SH-SY5Y (cell line): ENCODE results near the gene SH3TC1.

Experiments
- GATA2 ChIP-seq: IDR thresholded peaks from 2 replicates; pipeline ENCODE4 v1.6.1; 2011; ENCODE audit warnings: mild to moderate bottlenecking, low read depth, low read length
- GATA3 ChIP-seq: IDR thresholded peaks from 2 replicates; pipeline ENCODE4 v1.6.1; 2011; ENCODE audit warnings: low read depth, mild to moderate bottlenecking, low read length, moderate library complexity

SH3TC1 gene

GRCh38 chr4:8272472-8273428 is 73.7 kb downstream of the SH3TC1 start:
- no peak for TF ChIP-seq GATA2
- no peak for TF ChIP-seq GATA3

DNA sequence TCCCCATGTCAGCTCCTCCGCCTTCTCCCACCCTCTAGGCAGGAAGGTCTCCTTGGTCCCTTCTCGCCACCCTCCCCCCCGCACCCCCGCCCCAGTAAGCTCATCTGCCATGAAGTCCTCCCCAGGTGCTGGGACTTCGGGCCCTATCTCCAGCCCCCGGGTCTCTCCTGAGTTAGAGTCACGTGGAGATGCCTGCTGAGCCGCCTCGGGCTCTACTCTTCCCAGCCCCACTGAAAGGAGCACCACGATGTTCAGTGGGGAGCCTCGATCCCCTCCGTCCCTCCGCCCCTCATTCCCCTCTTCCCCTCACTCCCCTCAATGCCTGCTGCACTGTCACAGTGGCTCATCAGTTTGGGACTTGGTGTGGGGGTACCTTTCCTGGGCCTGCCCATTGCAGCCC is 74.4 kb downstream of the SH3TC1 start:
- no peak for TF ChIP-seq GATA3
- no peak for TF ChIP-seq GATA2

- TF ChIP-seq GATA2 (no peak), GATA3 (no peak)
Measured at GRCh38 chr4:8274066-8274652, 75.1 kb downstream of the SH3TC1 start.

- TF ChIP-seq GATA2 = no peak
- TF ChIP-seq GATA3 = no peak
Measured at GRCh38 chr4:8274765-8275547, 75.9 kb downstream of the SH3TC1 start.

DNA sequence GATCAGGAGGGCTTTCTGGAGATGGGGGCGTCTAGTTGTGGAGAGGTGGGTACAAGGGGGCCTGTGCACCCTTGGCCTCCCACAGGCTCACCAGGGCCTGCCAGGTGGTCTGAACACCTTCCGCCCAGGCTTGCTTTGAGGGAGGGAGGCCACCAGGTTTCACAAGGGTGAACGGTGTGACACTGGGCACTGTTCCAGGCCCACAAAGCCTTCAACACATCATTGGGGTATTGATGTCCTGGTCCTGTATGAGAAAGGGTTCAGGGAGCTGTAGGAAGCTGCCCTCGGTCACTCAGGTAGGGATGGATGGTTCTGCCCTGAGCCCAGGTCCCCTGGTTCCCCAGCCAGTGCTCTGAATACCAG is 76.4 kb downstream of the SH3TC1 start:
- TF ChIP-seq GATA3 (no peak), GATA2 (no peak)

- TF ChIP-seq GATA3 (no peak), GATA2 (no peak)
Measured at GRCh38 chr4:8276358-8277240, 77.5 kb downstream of the SH3TC1 start.

- TF ChIP-seq GATA2 (no peak), GATA3 (no peak)
Measured at GRCh38 chr4:8277356-8278008, 78.4 kb downstream of the SH3TC1 start.

DNA sequence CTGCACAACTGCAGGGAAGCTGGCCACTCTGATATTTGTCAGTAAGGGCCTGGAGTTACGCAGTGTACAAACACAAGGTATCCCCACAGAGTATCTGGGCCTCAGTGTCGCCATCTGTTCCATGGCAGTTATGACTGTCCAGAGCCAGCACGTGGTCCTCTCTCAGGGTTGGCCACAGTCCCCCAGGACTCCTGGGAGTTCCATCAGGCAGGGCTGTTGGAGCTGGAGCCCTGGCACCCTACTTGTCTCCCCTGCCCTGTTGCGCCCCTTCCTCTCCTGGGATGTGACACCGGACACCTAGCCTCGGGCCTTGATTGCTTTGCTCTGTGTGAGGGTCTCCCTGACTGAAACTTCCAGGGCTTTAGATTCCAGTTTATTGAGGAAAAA is 78.9 kb downstream of the SH3TC1 start:
- TF ChIP-seq GATA2 (no peak), GATA3 (no peak)

DNA sequence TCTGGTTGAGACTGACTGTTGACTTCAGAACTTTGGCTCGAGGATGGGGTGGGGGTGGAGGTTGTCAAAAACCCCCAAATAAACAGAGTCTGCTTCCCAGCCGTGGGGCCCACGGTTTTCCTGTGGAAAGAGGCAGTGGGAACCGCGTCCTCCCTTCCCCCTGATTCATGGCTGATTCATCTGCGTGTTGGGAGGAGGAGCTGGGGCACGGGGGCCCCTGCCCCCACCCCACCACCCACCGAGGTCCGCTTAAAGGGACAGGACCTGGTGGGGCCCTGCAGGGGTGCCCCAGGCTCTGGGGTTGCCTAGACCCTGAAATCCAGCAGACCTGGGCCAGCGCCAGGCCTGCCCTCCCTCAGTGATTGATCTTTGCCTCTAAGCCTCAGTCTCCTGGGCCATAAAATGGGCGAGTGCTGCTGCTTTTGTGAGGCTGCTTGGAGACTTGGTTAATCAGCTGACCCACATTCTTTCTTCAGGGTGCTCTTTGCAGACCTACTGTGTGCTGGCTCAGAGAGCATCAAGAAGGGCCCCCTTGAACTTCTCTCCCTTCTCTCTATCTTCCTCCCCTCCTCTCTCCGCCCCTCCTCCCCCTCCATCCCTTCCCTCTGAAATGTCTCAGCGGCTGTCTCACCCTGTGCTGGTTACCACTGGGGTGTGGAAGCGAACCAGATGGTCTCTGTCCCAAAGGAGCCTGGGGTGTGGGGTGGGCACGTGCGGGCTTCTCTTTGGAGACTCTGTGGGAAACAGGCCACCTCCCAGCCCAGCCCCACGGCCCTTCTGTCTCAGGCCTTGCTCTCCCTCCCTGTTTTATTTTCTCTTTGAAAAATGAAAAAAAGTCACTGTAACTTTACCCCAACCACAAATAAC is 79.6 kb downstream of the SH3TC1 start:
- TF ChIP-seq GATA3 (no peak), GATA2 (no peak)

DNA sequence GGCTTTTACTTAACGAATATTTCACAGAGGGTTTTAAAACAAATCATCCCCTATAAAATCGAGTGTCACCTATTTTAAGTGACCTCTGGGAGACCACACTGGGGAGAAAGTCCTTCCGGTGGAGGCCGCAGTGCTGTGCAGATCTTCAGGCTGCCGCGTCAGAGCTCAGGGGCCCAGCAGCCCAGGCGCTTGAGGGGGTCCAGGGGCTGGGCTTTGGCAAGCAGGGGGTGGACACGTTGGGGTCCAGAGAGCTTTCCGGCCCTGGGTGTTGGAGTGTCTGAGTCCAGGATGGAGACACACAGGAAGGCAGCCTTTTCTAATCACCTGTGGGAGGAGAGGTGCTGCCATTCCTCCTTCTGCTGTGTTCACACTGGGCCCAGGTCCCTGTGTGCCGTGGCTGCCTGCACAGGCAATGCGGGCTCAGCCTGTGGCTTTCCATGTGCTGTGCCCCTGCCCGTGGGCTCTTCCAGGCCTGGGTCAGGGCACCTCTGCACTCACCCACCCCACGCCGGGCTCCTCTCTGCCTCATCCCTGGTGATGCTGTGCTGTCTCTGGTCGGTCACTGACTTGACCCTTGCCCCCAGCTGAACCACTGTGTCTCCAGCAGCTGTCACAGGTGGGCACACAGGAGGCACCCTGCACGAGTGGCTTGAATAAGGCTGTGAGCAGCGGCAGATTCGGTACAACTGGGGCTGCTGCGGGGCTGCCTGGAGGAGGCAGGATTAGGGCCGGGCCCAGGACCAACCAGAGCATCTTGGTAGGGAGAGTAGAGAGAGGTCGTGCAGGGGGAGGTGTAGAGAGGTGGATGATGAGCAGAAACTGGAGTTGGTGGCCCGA is 80.4 kb downstream of the SH3TC1 start:
- TF ChIP-seq GATA2 = no peak
- no peak for TF ChIP-seq GATA3

GRCh38 chr4:8280158-8280875 is 81.2 kb downstream of the SH3TC1 start:
- no peak for TF ChIP-seq GATA2
- no peak for TF ChIP-seq GATA3
